ENCODE results near the gene WDR82. TPM values are rescaled to one million over a fixed set of nuclear protein-coding genes. Genes with fewer than 3 reads are reported as not detected.

WDR82 gene
- total and polyA plus RNA-seq, 2 of the 4 experiments (the other 2 are of a cell fraction): 38.1 to 68.1 TPM

- Histone ChIP-seq H3K18ac (ENCODE audit: low read depth, low read length) (no peak overlapping the region), H2AFZ (replicated peaks; ENCODE audit: low read length, poor library complexity) (no peak overlapping the region), H4K5ac (ENCODE audit: low read depth, low read length) (no peak overlapping the region), H3K56ac (ENCODE audit: extremely low read depth, insufficient read depth, low read length) (no peak overlapping the region), H3K23ac (ENCODE audit: low read depth, low read length) (no peak overlapping the region), H2BK120ac (ENCODE audit: low read depth, low read length) (no peak overlapping the region), H2AK9ac (replicated peaks; ENCODE audit: low read depth, low read length, poor library complexity) (no peak overlapping the region), H4K20me1 (ENCODE audit: insufficient read depth, low read length) (peaks cover 68% of the 10 kb centered on the region), H2AK5ac (ENCODE audit: low read depth, low read length) (no peak overlapping the region), H2BK20ac (ENCODE audit: low read depth, low read length) (no peak overlapping the region), H3K9me3 (ENCODE audit: control insufficient read depth, insufficient read depth, low read length) (no peaks in the 10 kb centered on the region), H3K4ac (ENCODE audit: low read depth, low read length) (no peak overlapping the region), H3K4me2 (ENCODE audit: low read depth, low read length) (no peak overlapping the region), H4K8ac (ENCODE audit: low read depth in 2 of 2, low read length in 2 of 2) (no peak overlapping the region), H3K27me3 (ENCODE audit: control insufficient read depth, insufficient read depth, low read length) (no peaks in the 10 kb centered on the region), H3K4me1 (ENCODE audit: control insufficient read depth, insufficient read depth, low read length) (peaks cover 4% of the 10 kb centered on the region; the same call in 1 of the 2 replicates), H3K79me1 (ENCODE audit: low read depth in 1 of 2, low read length in 2 of 2) (peaks cover 17 to 49% of the 10 kb centered on the region in 2 experiments), H3K27ac (ENCODE audit: insufficient read depth, low read length) (no peak overlapping the region), H3K36me3 (ENCODE audit: control insufficient read depth, insufficient read depth, low read length) (peaks cover 39% of the 10 kb centered on the region), H4K91ac (ENCODE audit: insufficient read depth, low read depth, low read length) (no peak overlapping the region), H2BK5ac (ENCODE audit: low read depth, low read length, poor library complexity, severe bottlenecking) (no peak overlapping the region), H2BK15ac (ENCODE audit: low read depth, low read length) (no peak overlapping the region), H3K9ac (ENCODE audit: low read depth, low read length) (no peak overlapping the region), H3K9me1 (ENCODE audit: insufficient read depth, low read length) (peaks cover 7% of the 10 kb centered on the region; the same call in 1 of the 2 replicates), H3K4me3 (ENCODE audit: insufficient read depth, low read depth, low read length) (no peak overlapping the region), H3K14ac (replicated peaks; ENCODE audit: low read depth, low read length) (no peak overlapping the region)
- WGBS, 2 experiments (ENCODE audit: extremely low coverage in 2 of 2, insufficient read length in 1 of 2): 43% methylated on average over 1 of the region's 3 CpGs; no CpG with 5 or more reads in 1 of the 2 experiments
- in situ Hi-C loops (cut with MboI; ENCODE audit: low sequenced_read_pairs) (no loop called here), dilution Hi-C loops (cut with HindIII; ENCODE audit: low sequenced_read_pairs, unreplicated experiment) (no loop called here), intact Hi-C loops (cut with micrococcal nuclease) (loop anchor here (2.0 kb wide), 1 partner anchor 15 kb away; no protein-coding TSS in a partner anchor)
- ChIA-PET POLR2A (ENCODE audit: unreplicated experiment) (no interaction called here), CTCF (no interaction called here)
- TF ChIP-seq CHD1 (IDR thresholded peaks at IDR 0.05; ENCODE audit: low read depth, low read length): no peak
- TF ChIP-seq CEBPB (IDR thresholded peaks at IDR 0.05; ENCODE audit: low read depth, low read length): no peak
- no peak for TF ChIP-seq USF2 (IDR thresholded peaks at IDR 0.05; ENCODE audit: low read depth, low read length)
- TF ChIP-seq RFX5 (IDR thresholded peaks at IDR 0.05; ENCODE audit: low read depth, low read length): no peak
- TF ChIP-seq MXI1 (IDR thresholded peaks at IDR 0.05; ENCODE audit: borderline replicate concordance, low read depth, low read length): no peak
- TF ChIP-seq NFE2L2 (IDR thresholded peaks at IDR 0.05; ENCODE audit: low read depth, low read length): no peak
- no peak for TF ChIP-seq MAFK (IDR thresholded peaks at IDR 0.05; ENCODE audit: low read depth, low read length)
- no peak for TF ChIP-seq CTCF (conservative IDR thresholded peaks at IDR 0.05; ENCODE audit: low read depth, low read length)
- no peak for TF ChIP-seq BHLHE40 (IDR thresholded peaks at IDR 0.05; ENCODE audit: low read depth, low read length)
- no peak for TF ChIP-seq SMC3 (IDR thresholded peaks at IDR 0.05; ENCODE audit: low read depth, low read length)
- no peak for TF ChIP-seq MAZ (IDR thresholded peaks at IDR 0.05; ENCODE audit: borderline replicate concordance, low read depth, low read length)
- ATAC-seq (ENCODE audit: low read depth): no peak
- no TSS peak for BruUV-seq (replicated peaks)
- DNase-seq: no peak
Measured at GRCh38 chr3:52269776-52270175, 8.7 kb downstream of the WDR82 start.

Data from IMR-90 (cell line).